ENCODE measurements around the gene RGL2.

GRCh38 chr6:33333666-33334065 is 34.9 kb upstream of the RGL2 start:
- TF ChIP-seq CTCF (conservative IDR thresholded peaks at IDR 0.05 in 1 of 2, IDR thresholded peaks at IDR 0.05 in 1 of 2; ENCODE audit: extremely low read depth in 1 of 2, insufficient read depth in 1 of 2, low read depth in 1 of 2, low read length in 2 of 2) = no peak
- TF ChIP-seq EZH2 (IDR thresholded peaks at IDR 0.05; ENCODE audit: borderline replicate concordance, low read length) = no peak

Data from mammary epithelial cell (primary cell).